Heart left ventricle (tissue), 16 donors: ENCODE data around the gene GCH1. TPM values are rescaled to one million over a fixed set of nuclear protein-coding genes. Genes with fewer than 3 reads are reported as not detected.

Experiments used
- ATAC-seq, 4 donors: fragments of 200-7000 bp; cut with Tn5 transposase; one replicate each; pipeline ENCODE4 v1.9.1; 2020 to 2022; ENCODE audit warnings: moderate library complexity in 4 of 4, mild to moderate bottlenecking in 3 of 4, moderate number of reproducible peaks in 1 of 4
- DNase-seq, 5 donors: peaks; one replicate each; pipeline ENCODE4 v3.0.0-alpha.2; 2020
- H3K27ac ChIP-seq, 12 donors: fragments of 200-600 bp; sonication (generic) in 4 of 12; one replicate each; pipeline versions ENCODE4 v1.5.0 to v1.8.0; 2016 to 2022; ENCODE audit warnings: mild to moderate bottlenecking in 2 of 12
- H3K27me3 ChIP-seq, 9 donors: fragments of 200-600 bp; sonication (generic) in 2 of 9; one replicate each; pipeline versions ENCODE4 v1.5.1 to v1.8.0; 2016 to 2022; ENCODE audit warnings: mild to moderate bottlenecking in 3 of 9
- H3K36me3 ChIP-seq, 9 donors: fragments of 200-600 bp; sonication (generic) in 2 of 9; one replicate each; pipeline versions ENCODE4 v1.5.0 to v1.8.0; 2018 to 2022; ENCODE audit warnings: mild to moderate bottlenecking in 2 of 9
- H3K4me1 ChIP-seq, 12 donors: fragments of 200-600 bp; sonication (generic) in 4 of 12; one replicate each; pipeline versions ENCODE4 v1.5.0 to v1.8.0; 2016 to 2022; ENCODE audit warnings: mild to moderate bottlenecking in 3 of 12
- H3K4me3 ChIP-seq, 12 donors: fragments of 200-600 bp; sonication (generic) in 4 of 12; one replicate each; pipeline versions ENCODE4 v1.5.0 to v1.8.0; 2017 to 2022; ENCODE audit warnings: mild to moderate bottlenecking in 9 of 12, moderate library complexity in 4 of 12
- H3K9me3 ChIP-seq, 12 donors: fragments of 200-600 bp; sonication (generic) in 4 of 12; one replicate each; pipeline versions ENCODE4 v1.5.0 to v1.8.0; 2016 to 2022; ENCODE audit warnings: mild to moderate bottlenecking in 1 of 12
- POLR2A ChIP-seq, 2 donors: fragments of 450-650 bp; IDR thresholded peaks; one replicate each; pipeline ENCODE4 v1.6.1; 2017; ENCODE audit warnings: antibody characterized with exemption in 2 of 2, mild to moderate bottlenecking in 2 of 2, moderate library complexity in 2 of 2
- WGBS, 4 donors: extraction: QIAGEN DNeasy Blood & Tissue Kit in 2 of 4; methylation state at CpG; one replicate each; pipeline versions ENCODE4 v1.1.5 to v1.1.7; 2013 to 2018; 5-methylcytosine and 5-hydroxymethylcytosine counted together
- intact Hi-C, 10 donors: fragments of 100-400 bp; cut with DNase I; formaldehyde crosslinking; loops; one replicate each; pipeline versions ENCODE4 v1.11.1 to v1.14.2; 2022
- polyA plus RNA-seq, 2 donors: library from polyadenylated mRNA; stranded (reverse); fragments of 200-250 nt; gene quantifications; one replicate each; pipeline ENCODE4 v1.2.3, GENCODE V29; 2013
- total RNA-seq, 9 donors: library from RNA; depleted of rRNA in 2 of 9; stranded (reverse); fragments of >200 nt in 2 of 9; fragmentation: NEBNext Ultra II Directional in 3 of 9; extraction: Animal tissue kit (Norgen Biotek cat#: 25700) in 3 of 9; gene quantifications; one replicate each; pipeline versions ENCODE4 v1.1.0 to v1.2.4, GENCODE V29; 2016 to 2023
- TF ChIP-seq, protein P1 (sequence below), 12 donors: fragments of 200-600 bp; sonication (generic) in 4 of 12; IDR thresholded peaks; one replicate each; pipeline versions ENCODE4 v1.5.0 to v1.8.0; 2018 to 2022; ENCODE audit warnings: antibody characterized with exemption in 12 of 12, mild to moderate bottlenecking in 5 of 12
- donor health status: ischemic (EF 13 %, LVEDD 7.1; RV severe dilation, severe dysfunction).
- donor health status: healthy with polysubstance abuse.
- donor health status: DM: no; HTN: yes; CAD: no.
- donor health status: DM: no; HTN: no; CAD: no.
- donor health status: ischemic (EF 25% LVEDD 6.9; RV normal size, moderate dysfunction).
- donor health status: ischemic (EF 25% LVEDD 5.7; RV mildly dilated, moderate dysfunction).
- donor health status: healthy.
- donor health status: DM: yes; HTN: yes; CAD: no.
- donor health status: ischemic (EF 35%, LVEDD 5.7; RV mildly dilated, moderate dysfunction).
- donor health status: nonischemic (EF 11% LVEDD 7.7; RV severe dilation, severe dysfunction).
- donor health status: DM: yes; HTN: yes; CAD: no.
- donor health status: PGD.
- donor health status: ischemic (EF 29% LVEDD 5.4; RV normal size, mild dysfunction).
- donor health status: nonischemic (EF 23%, LVEDD 6.1; RV moderate dilation, normal function).

The GCH1 gene
- total and polyA plus RNA-seq, 11 donors: 1.6 to 13.8 (median 3.3) TPM

DNA sequence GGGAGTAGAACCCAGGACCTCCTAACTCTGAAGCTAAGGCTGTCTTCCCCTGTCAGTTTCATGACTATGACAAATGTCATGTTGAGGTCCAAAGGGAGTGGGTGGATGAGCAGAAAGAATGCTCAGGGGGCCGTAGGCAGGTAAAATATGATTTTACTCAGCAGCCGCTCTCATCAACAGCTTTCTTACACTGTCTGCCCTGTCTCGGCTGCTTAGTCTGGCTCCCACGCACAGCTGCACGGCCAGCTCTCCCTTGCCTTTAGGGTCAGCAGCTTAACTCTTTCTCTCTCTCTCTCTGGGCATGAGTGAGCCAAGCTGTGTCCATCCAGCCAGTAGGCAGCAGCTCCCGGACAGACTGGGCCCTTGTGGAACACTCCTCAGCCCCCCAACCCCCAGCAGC lies 95.2 kb downstream of the GCH1 start:
- Histone ChIP-seq H3K4me1 (peaks cover 0 to 11% (median 4%) of the 10 kb centered on the region in 12 donors), H3K9me3 (no peaks in the 10 kb centered on the region), H3K27ac (no peak overlapping the region), H3K4me3 (no peak overlapping the region), H3K27me3 (peaks cover 0 to 2% (median 0%) of the 10 kb centered on the region in 9 donors), H3K36me3 (no peaks in the 10 kb centered on the region)
- WGBS, 4 donors: 67 to 84% (median 79%) methylated on average over 6 of the region's 6 CpGs
- ATAC-seq: no peak
- no peak for DNase-seq
- TF ChIP-seq, protein P1, sequence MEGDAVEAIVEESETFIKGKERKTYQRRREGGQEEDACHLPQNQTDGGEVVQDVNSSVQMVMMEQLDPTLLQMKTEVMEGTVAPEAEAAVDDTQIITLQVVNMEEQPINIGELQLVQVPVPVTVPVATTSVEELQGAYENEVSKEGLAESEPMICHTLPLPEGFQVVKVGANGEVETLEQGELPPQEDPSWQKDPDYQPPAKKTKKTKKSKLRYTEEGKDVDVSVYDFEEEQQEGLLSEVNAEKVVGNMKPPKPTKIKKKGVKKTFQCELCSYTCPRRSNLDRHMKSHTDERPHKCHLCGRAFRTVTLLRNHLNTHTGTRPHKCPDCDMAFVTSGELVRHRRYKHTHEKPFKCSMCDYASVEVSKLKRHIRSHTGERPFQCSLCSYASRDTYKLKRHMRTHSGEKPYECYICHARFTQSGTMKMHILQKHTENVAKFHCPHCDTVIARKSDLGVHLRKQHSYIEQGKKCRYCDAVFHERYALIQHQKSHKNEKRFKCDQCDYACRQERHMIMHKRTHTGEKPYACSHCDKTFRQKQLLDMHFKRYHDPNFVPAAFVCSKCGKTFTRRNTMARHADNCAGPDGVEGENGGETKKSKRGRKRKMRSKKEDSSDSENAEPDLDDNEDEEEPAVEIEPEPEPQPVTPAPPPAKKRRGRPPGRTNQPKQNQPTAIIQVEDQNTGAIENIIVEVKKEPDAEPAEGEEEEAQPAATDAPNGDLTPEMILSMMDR (IDR thresholded peaks at IDR 0.05): no peak
- TF ChIP-seq POLR2A (IDR thresholded peaks at IDR 0.05): no peak
- intact Hi-C loops: loop anchor here in 6 of 10 donors (2.0 to 10.0 kb wide), 7 partner anchors 85 to 357 kb away; partner anchors contain the start of genes SAMD4A (in 2 of the 6) and GCH1 (in 1 of the 6)

DNA sequence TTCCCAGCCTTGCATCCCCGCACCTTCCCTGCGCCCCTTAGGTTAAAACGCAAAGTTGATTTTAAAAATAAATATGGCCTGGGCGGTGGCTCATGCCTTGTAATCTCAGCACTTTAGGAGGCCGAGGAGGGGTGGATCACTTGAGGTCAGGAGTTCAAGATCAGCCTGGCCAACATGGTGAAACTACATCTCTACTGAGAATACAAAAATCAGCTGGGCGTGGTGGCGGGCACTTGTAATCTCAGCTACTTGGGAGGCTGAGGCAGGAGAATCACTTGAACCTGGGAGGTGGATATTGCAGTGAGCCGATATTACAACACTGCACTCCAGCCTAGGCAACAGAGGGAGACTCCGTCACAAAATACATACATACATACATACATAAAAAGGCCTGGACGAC lies 96.0 kb downstream of the GCH1 start:
- H3K27me3 ChIP-seq: no peaks in the 10 kb centered on the region
- DNase-seq (no peak), ATAC-seq (no peak)
- H3K27ac ChIP-seq: no peak overlapping the region
- intact Hi-C loops: loop anchor here in 6 of 10 donors (1.0 to 10.0 kb wide), 8 partner anchors 86 to 358 kb away; partner anchors contain the start of genes SAMD4A (in 2 of the 6) and GCH1 (in 1 of the 6)
- TF ChIP-seq, protein P1 (IDR thresholded peaks at IDR 0.05): no peak
- TF ChIP-seq POLR2A (IDR thresholded peaks at IDR 0.05): no peak
- WGBS, 4 donors: 89 to 92% (median 90%) methylated on average over 10 of the region's 10 CpGs
- H3K4me1 ChIP-seq: peaks cover 0 to 11% (median 4%) of the 10 kb centered on the region in 12 donors
- H3K9me3 ChIP-seq: no peaks in the 10 kb centered on the region
- H3K4me3 ChIP-seq: no peak overlapping the region
- H3K36me3 ChIP-seq: no peaks in the 10 kb centered on the region

DNA sequence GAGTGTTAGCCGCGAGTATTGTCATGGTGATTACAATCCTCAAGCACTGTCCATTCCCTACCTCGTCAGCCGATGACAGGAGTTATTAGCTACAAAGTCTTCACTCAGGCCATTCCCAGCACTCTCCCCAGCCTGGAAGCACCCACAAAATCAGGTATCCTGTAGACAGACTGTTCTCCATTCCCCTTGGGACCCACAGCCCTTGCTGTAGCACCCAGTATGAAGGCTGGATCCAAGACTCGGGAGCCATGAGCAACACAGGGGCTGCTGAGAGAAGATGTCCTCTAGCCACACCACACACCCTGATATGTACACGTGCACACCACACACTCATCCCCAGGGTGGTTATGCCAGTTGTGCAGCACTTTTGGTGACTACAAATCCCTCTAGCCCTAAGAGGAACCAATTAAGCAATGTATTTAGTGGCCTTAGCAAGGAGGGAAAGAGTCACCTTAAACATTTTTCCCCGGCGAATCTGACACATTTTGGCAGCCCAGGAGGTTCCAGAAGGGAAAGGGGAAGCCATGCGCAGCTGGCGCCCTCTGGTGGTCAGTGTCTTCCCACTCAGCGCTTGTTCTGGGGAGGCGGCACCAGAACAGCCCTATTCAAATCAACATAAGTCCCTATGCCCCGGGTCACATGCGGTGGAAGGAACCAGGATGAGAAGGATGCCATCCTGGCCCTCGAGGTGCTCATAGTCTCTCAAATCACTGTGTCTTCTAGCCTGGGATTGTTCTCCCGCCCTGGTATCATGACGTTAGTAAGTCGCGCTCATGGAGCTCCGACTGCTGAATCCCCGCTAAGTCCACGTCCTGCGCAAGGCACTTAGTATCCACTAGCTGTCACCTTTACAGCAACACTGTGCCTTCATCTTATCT lies 96.9 kb downstream of the GCH1 start:
- H3K4me1 ChIP-seq: peaks cover 0 to 11% (median 4%) of the 10 kb centered on the region in 12 donors
- H3K27ac ChIP-seq: no peak overlapping the region
- WGBS, 4 donors: 33 to 46% (median 38%) methylated on average over 20 to 23 of the region's 23 CpGs
- no peaks in the 10 kb centered on the region for H3K27me3 ChIP-seq
- DNase-seq: peak; percentile 81 to 91 (median 82)
- no peaks in the 10 kb centered on the region for H3K9me3 ChIP-seq
- peak overlapping the region in 8 of 12 donors; percentile 1 to 34 (median 16) for H3K4me3 ChIP-seq
- intact Hi-C loops: loop anchor here in 9 of 10 donors (1.0 to 10.0 kb wide), 10 partner anchors 31 to 359 kb away; partner anchors contain the start of genes SAMD4A (in 2 of the 9) and GCH1 (in 1 of the 9)
- TF ChIP-seq, protein P1 (IDR thresholded peaks at IDR 0.05): peak; percentile 91 to 98 (median 96)
- TF ChIP-seq POLR2A (IDR thresholded peaks at IDR 0.05): no peak
- no peaks in the 10 kb centered on the region for H3K36me3 ChIP-seq
- ATAC-seq: peak; percentile 82 to 94 (median 90)

DNA sequence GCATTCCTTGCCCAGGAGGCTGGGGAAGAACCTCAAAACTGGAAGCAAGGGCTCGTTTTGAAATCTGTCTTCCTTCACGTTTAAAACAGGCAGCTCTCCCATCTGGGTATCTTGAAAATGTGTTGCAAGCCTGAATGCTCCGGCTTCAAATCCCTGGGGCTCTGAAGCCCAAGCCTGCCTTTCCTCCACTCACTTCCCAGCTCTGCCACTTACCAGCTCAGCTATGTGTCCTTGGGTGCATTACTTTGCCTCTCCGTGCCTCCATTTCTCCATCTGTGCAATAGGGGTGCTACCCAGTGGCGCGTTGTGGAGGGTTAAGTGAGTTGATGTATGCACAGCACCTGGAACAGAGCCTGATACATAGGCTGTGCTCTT lies 97.6 kb downstream of the GCH1 start:
- Histone ChIP-seq H3K4me3 (no peak overlapping the region), H3K4me1 (peaks cover 0 to 11% (median 4%) of the 10 kb centered on the region in 12 donors), H3K27ac (no peak overlapping the region), H3K27me3 (no peaks in the 10 kb centered on the region), H3K9me3 (no peaks in the 10 kb centered on the region), H3K36me3 (no peaks in the 10 kb centered on the region)
- DNase-seq: no peak
- no peak for ATAC-seq
- no peak for TF ChIP-seq POLR2A (IDR thresholded peaks at IDR 0.05)
- TF ChIP-seq, protein P1 (IDR thresholded peaks at IDR 0.05): no peak
- intact Hi-C loops: loop anchor here in 9 of 10 donors (1.0 to 10.0 kb wide), 9 partner anchors 31 to 360 kb away; partner anchors contain the start of genes SAMD4A (in 2 of the 9) and GCH1 (in 1 of the 9)
- WGBS, 4 donors: 58 to 73% (median 63%) methylated on average over 6 of the region's 6 CpGs
